CD4-positive, alpha-beta T cell treated with Interleukin-4 for 1 hour (primary cell): ENCODE measurements around the gene AZGP1.
"Not testable (repeated sequence)": the region's sequence is repeated elsewhere in the genome, so short reads cannot be mapped to it uniquely, and the experiment has no call there.

Source experiments
- DNase-seq, 2 donors: peaks; one replicate each; pipeline ENCODE4 v3.0.0-alpha.2; 2020 to 2022

Gene AZGP1

GRCh38 chr7:99949645-99950228 lies 26.1 kb downstream of the AZGP1 start:
- peak in 1 of 2 donors; percentile 27 for DNase-seq

- no peak for DNase-seq
Measured at GRCh38 chr7:99947608-99948007, 28.2 kb downstream of the AZGP1 start.

GRCh38 chr7:99944497-99945070 lies 31.2 kb downstream of the AZGP1 start:
- no peak for DNase-seq

DNA sequence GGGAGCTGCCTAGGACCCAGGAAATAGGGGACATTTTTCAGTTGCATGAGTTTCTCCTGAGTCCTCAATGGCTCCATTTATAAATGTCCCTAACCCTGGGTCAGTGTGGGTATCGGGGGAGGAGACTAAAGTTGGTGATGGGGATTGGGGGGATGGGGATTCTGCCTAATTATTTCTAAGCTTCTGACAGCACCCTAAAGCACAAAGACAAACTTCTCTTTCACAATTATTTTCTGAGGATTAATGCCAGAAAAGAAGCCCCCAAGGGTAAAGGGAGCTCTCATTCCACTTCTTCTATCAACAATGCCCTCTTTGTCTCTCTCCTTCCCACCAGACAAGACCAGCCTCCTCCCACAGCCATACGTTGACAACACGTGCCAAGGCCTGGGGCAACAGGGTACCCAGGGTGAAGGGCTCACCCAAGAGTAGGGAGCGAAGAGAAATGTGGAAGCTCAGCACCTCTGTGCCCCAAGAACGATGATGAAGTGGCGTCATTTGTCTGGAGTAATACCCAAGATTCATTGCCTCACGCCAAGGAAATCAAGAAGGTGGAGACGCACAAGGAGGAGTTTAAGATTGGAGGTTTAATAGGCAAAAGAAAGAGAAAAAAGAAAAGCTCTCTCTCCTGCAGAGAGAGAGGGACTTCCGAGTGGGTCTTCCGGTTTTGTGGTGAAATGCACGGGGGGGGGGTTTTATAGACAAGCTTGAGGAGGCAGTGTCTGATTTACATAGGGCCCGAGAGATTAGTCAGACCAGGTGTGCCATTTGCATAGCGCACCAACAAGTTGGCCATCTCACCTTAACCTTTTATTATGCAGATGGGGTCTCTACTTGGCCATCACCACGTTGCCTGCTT lies 32.0 kb downstream of the AZGP1 start:
- DNase-seq = no peak

- DNase-seq = no peak
Measured at GRCh38 chr7:99938296-99938695, 37.5 kb downstream of the AZGP1 start.

DNA sequence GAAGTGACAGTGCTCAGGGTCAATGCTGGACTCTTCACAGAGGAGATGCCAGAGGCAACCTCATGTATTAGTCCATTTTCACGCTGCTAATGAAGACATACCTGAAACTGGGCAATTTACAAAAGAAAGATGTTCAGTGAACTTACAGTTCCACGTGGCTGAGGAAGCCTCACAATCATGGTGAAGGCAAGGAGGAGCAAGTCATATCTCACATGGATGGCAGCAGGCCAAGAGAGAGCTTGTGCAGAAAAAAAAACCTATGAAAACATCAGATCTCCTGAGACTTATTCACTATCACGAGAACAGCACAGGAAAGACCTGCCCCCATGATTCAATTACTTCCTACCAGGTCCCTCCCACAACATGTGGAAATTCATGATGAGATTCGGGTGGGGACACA lies 40.8 kb downstream of the AZGP1 start:
- DNase-seq = not testable (repeated sequence)

- DNase-seq = no peak
Measured at GRCh38 chr7:99930376-99930775, 45.5 kb downstream of the AZGP1 start.

DNA sequence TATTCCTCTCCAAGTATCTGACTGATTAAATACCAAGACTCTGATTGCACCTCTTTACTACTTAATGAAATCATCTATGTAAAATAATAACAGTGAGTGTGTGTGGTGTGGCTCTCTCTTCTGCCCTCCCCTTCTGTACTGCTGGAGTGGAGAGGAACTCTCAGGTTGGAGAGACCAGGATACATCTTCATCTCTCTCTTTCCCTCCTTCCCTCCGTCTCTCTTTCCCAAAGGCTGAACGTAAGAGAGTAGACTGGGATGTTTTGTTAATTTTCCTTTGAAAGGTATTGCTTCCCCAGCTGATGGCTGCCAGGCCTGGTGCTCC lies 46.1 kb downstream of the AZGP1 start:
- DNase-seq = no peak

DNA sequence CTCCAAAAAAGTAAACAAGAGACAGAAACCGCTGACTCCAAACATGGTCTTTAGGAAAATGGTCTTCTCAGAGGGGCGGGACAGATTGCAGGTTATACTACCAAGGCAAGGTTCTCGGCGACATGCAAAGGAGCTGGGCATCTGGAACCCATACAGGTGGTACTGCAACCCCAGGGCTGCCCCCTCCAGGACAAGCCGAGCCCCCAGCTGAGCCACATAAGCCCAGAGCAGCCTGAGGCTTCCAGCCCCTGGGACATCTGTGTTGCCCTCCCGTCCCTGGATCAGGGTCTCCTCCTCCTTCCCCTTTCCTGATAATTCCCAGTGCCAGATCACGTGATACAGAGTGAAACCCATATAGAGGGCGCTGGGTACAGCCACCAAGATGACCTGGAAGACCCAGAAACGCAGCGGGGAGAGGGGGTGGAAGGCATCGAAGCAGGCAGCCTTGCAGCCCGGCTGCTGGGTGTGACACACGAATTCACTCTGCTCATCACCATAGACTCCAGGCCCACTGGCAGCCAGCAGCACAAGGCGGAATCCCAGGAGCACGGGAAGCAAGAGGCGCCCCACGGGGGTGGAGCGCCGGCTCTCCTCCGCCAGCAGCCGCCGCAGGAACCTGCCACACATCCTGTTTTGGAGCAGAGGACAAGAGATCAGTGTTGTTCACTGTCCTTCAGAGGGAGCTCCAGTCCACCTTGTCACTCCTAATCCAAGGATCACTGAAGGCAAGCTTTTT lies 46.7 kb downstream of the AZGP1 start, which contains the start of gene GJC3:
Gene GJC3 (minus strand): TSS at position 627 of the 736 bp plus-strand sequence. CDS start 0 bp downstream, at position 627.
- peak; percentile 27 to 41 for DNase-seq

DNA sequence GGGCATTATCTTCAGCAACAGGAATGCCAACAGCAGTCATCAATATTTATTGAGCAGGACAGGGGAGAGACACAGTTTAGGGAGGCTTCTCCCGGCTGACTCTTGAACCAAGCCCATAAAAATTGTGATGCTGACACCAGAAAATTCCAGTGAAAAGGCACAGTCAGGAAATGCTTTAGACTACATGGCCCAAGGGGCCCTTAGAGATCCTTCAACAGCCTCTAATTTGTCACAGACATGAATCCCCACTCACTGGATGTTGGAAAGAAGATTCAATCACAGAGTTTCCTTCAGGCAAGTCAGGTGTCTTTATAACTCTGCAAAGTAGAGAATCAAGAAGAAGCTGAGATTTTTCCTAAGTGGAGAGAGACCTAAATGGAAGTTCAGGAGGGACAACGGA lies 47.6 kb downstream of the AZGP1 start:
- DNase-seq = no peak

DNA sequence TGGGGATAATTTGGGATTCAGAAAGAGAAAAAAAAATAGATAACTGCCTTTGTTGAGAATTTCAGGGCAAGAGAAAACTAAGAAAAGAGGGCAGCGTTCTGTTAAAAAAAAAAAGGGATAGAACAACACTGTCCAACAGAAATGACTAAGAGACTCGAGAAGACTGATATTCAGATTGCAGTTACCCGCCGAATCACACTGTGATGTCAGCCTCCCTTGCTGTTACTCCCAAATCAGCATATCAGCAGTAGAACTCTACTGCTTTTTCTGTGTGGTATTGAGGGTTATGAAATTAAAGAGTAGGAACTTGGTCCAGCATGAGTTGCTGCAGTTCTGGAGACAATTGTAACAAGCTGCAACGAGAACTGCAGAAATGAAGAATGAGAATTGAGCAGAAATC lies 48.3 kb downstream of the AZGP1 start:
- DNase-seq = no peak

- DNase-seq = no peak
Measured at GRCh38 chr7:99926321-99926720, 49.5 kb downstream of the AZGP1 start.

GRCh38 chr7:99923200-99923599 lies 52.6 kb downstream of the AZGP1 start:
- no peak for DNase-seq

GRCh38 chr7:99920149-99920548 lies 55.7 kb downstream of the AZGP1 start:
- no peak for DNase-seq

DNA sequence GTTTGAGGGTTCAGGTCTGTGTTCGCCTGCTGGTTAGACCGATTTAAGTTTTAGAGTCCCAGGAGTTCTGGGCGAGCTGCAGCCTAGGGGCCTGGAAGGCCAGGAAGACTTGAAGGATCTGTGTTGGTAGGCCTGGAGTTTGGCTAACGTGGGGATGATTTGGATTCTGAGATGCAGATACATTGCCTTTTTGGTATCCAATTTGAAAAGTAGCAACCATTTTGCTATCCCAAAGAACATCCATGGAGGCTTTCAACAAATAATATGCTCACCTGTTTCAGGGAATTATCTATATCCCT lies 56.1 kb downstream of the AZGP1 start:
- DNase-seq = no peak

GRCh38 chr7:99918959-99919813 lies 56.6 kb downstream of the AZGP1 start, which contains the start of gene TRIM4:
Gene TRIM4, minus strand, starts transcription at chr7:99919530. Its CDS starts 129 bp downstream, at chr7:99919401.
- DNase-seq = peak; percentile 91 to 92
